GM23338 (cell line): ENCODE measurements around the gene CHIA. TPM values are rescaled to one million over a fixed set of nuclear protein-coding genes. Genes with fewer than 3 reads are reported as not detected.

Source experiments
- ATAC-seq: fragments of 200-7000 bp; cut with Tn5 transposase; 3 replicates; pipeline ENCODE4 v1.9.1; 2020
- DNase-seq: peaks from one replicate; pipeline ENCODE4 v3.0.0-alpha.2; 2015; ENCODE audit warnings: low spot score
- H2AFZ ChIP-seq: fragments of 200-600 bp; sonication (generic); 2 replicates; pipeline ENCODE4 v1.8.0; 2016; ENCODE audit warnings: antibody characterized with exemption, mild to moderate bottlenecking, moderate library complexity
- H3F3A ChIP-seq: fragments of 200-600 bp; sonication (generic); replicated peaks from 2 replicates; pipeline ENCODE4 v1.8.0; 2017; ENCODE audit warnings: antibody characterized with exemption, mixed run types, low read depth
- H3K27ac ChIP-seq: fragments of 200-600 bp; sonication (generic); 2 replicates; pipeline ENCODE4 v1.6.1; 2016; ENCODE audit warnings: low read depth
- H3K27me3 ChIP-seq: fragments of 200-600 bp; sonication (generic); 2 replicates; pipeline ENCODE4 v1.8.0; 2016; ENCODE audit warnings: mild to moderate bottlenecking, mixed run types, moderate library complexity; ENCODE audit not compliant: insufficient read depth
- H3K36me3 ChIP-seq: fragments of 200-600 bp; sonication (generic); 2 replicates; pipeline ENCODE4 v1.8.0; 2016; ENCODE audit warnings: mild to moderate bottlenecking; ENCODE audit not compliant: insufficient read depth
- H3K4me1 ChIP-seq: fragments of 200-600 bp; sonication (generic); 2 replicates; pipeline ENCODE4 v1.8.0; 2016; ENCODE audit warnings: mild to moderate bottlenecking, moderate library complexity; ENCODE audit not compliant: insufficient read depth
- H3K4me2 ChIP-seq: fragments of 200-600 bp; sonication (generic); 2 replicates; pipeline ENCODE4 v1.7.1; 2017; ENCODE audit warnings: mixed run types
- H3K4me3 ChIP-seq: fragments of 200-600 bp; sonication (generic); 2 replicates; pipeline ENCODE4 v1.6.1; 2016; ENCODE audit warnings: mixed run types
- H3K79me2 ChIP-seq: fragments of 200-600 bp; sonication (generic); replicated peaks from 2 replicates; pipeline ENCODE4 v1.8.0; 2017; ENCODE audit warnings: mild to moderate bottlenecking; ENCODE audit not compliant: insufficient read depth
- H3K9me2 ChIP-seq: fragments of 200-600 bp; sonication (generic); 2 replicates; pipeline ENCODE4 v1.8.0; 2017; ENCODE audit not compliant: insufficient read depth
- H4K20me1 ChIP-seq: fragments of 200-600 bp; sonication (generic); replicated peaks from 2 replicates; pipeline ENCODE4 v1.8.0; 2017; ENCODE audit warnings: mild to moderate bottlenecking; ENCODE audit not compliant: insufficient read depth
- H3K27ac Mint-ChIP-seq: 2 replicates; pipeline ENCODE4 v1.8.0; 2020; ENCODE audit warnings: inconsistent platforms, mild to moderate bottlenecking, moderate library complexity, mixed read lengths
- H3K27me3 Mint-ChIP-seq: 3 replicates; pipeline ENCODE4 v1.8.0; 2022; ENCODE audit warnings: low read depth, mild to moderate bottlenecking, moderate library complexity, mixed read lengths, inconsistent platforms; ENCODE audit not compliant: insufficient read depth, poor library complexity
- H3K36me3 Mint-ChIP-seq: 3 replicates; pipeline ENCODE4 v1.8.0; 2021; ENCODE audit warnings: low read depth, mild to moderate bottlenecking, inconsistent platforms, moderate library complexity, mixed read lengths
- H3K4me1 Mint-ChIP-seq: 3 replicates; pipeline ENCODE4 v1.8.0; 2020; ENCODE audit warnings: mild to moderate bottlenecking, inconsistent platforms, mixed read lengths
- H3K4me3 Mint-ChIP-seq: 3 replicates; pipeline ENCODE4 v1.8.0; 2021; ENCODE audit warnings: moderate library complexity, mild to moderate bottlenecking, inconsistent platforms, mixed read lengths
- H3K9me3 Mint-ChIP-seq: 3 replicates; pipeline ENCODE4 v1.8.0; 2020; ENCODE audit warnings: moderate library complexity, mild to moderate bottlenecking, inconsistent platforms, mixed read lengths
- CREB1 ChIP-seq: fragments of 250-450 bp; sonication (Bioruptor Pico); IDR thresholded peaks from 2 replicates; pipeline ENCODE4 v1.5.0; 2020; ENCODE audit warnings: low read depth, mild to moderate bottlenecking, moderate library complexity
- EZH2 ChIP-seq: fragments of 200-600 bp; sonication (generic); IDR thresholded peaks from one replicate; pipeline ENCODE4 v1.8.0; 2017; ENCODE audit warnings: antibody characterized with exemption, mild to moderate bottlenecking, low read depth; ENCODE audit not compliant: unreplicated experiment
- EZH2phosphoT487 ChIP-seq: fragments of 200-600 bp; sonication (generic); IDR thresholded peaks from one replicate; pipeline ENCODE4 v1.8.1; 2018; ENCODE audit warnings: antibody characterized with exemption; ENCODE audit not compliant: unreplicated experiment
- JUNB ChIP-seq: IDR thresholded peaks from one replicate; pipeline ENCODE4 v1.6.1; 2016; ENCODE audit warnings: antibody characterized with exemption; ENCODE audit not compliant: unreplicated experiment
- POLR2AphosphoS5 ChIP-seq: IDR thresholded peaks from 2 replicates; pipeline ENCODE4 v1.6.1; 2016; ENCODE audit warnings: antibody characterized with exemption, low read depth
- polyA plus RNA-seq: library from polyadenylated mRNA; unstranded; fragments of >200 nt; fragmentation: Nextera tagmentation; extraction: Ambion mirVana; gene quantifications from 2 replicates; pipeline ENCODE4 v1.2.1, GENCODE V29; 2016
- total RNA-seq: library from RNA; depleted of rRNA; stranded (reverse); fragments of >200 nt; shearing (Covaris generic); gene quantifications from 2 replicates; pipeline ENCODE4 v1.2.3, GENCODE V29; 2014
- TF ChIP-seq, protein P1 (sequence below): fragments of 250-450 bp; sonication (Bioruptor Pico); IDR thresholded peaks from 2 replicates; pipeline ENCODE4 v1.5.0; 2020; ENCODE audit warnings: mild to moderate bottlenecking, moderate library complexity
- TF ChIP-seq, protein P2 (sequence below), 2 experiments: fragments of 200-600 bp in 1 of 2; sonication (generic) in 1 of 2; conservative IDR thresholded peaks; 2 replicates each; pipeline versions ENCODE4 v1.5.1 to v1.6.1; 2016 to 2017; ENCODE audit warnings: antibody characterized with exemption in 2 of 2, low read depth in 2 of 2, mild to moderate bottlenecking in 2 of 2, moderate library complexity in 1 of 2
- TF ChIP-seq, protein P3 (sequence below): IDR thresholded peaks from 2 replicates; pipeline ENCODE4 v1.6.1; 2016; ENCODE audit warnings: antibody characterized with exemption

CHIA gene
- total and polyA plus RNA-seq, 2 experiments from 2014 or later, result not detected

DNA sequence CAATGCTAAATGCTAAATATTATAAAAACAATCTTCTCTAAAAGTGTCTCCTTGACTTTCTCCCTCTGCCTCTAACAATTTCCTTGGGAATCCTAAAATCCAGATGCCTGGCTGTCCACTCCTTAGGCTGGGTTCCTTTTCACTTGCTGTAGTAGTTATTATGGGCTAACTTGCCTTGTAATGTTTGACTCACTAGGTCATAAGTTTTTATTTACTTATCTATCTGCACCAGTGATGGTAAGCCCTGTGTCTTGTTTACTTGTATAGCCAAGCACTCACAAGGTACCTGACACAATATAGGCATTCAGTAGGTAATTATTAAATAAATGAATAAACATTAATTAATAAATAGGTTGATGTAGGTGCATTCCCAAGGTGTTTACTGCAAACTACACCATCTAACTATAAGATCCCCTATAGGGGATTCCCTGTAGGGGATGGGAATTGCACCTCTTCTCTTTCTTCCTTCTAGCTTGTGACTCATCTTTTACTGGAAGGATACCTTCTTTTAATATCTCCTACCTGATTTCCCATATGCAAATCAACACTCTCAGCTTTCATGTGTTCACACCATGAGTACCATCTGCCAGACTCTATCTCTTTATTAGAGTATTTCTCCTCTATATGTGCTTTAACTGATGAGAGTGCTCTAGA is 14.7 kb upstream of the CHIA start (continued):
- TF ChIP-seq, protein P1, sequence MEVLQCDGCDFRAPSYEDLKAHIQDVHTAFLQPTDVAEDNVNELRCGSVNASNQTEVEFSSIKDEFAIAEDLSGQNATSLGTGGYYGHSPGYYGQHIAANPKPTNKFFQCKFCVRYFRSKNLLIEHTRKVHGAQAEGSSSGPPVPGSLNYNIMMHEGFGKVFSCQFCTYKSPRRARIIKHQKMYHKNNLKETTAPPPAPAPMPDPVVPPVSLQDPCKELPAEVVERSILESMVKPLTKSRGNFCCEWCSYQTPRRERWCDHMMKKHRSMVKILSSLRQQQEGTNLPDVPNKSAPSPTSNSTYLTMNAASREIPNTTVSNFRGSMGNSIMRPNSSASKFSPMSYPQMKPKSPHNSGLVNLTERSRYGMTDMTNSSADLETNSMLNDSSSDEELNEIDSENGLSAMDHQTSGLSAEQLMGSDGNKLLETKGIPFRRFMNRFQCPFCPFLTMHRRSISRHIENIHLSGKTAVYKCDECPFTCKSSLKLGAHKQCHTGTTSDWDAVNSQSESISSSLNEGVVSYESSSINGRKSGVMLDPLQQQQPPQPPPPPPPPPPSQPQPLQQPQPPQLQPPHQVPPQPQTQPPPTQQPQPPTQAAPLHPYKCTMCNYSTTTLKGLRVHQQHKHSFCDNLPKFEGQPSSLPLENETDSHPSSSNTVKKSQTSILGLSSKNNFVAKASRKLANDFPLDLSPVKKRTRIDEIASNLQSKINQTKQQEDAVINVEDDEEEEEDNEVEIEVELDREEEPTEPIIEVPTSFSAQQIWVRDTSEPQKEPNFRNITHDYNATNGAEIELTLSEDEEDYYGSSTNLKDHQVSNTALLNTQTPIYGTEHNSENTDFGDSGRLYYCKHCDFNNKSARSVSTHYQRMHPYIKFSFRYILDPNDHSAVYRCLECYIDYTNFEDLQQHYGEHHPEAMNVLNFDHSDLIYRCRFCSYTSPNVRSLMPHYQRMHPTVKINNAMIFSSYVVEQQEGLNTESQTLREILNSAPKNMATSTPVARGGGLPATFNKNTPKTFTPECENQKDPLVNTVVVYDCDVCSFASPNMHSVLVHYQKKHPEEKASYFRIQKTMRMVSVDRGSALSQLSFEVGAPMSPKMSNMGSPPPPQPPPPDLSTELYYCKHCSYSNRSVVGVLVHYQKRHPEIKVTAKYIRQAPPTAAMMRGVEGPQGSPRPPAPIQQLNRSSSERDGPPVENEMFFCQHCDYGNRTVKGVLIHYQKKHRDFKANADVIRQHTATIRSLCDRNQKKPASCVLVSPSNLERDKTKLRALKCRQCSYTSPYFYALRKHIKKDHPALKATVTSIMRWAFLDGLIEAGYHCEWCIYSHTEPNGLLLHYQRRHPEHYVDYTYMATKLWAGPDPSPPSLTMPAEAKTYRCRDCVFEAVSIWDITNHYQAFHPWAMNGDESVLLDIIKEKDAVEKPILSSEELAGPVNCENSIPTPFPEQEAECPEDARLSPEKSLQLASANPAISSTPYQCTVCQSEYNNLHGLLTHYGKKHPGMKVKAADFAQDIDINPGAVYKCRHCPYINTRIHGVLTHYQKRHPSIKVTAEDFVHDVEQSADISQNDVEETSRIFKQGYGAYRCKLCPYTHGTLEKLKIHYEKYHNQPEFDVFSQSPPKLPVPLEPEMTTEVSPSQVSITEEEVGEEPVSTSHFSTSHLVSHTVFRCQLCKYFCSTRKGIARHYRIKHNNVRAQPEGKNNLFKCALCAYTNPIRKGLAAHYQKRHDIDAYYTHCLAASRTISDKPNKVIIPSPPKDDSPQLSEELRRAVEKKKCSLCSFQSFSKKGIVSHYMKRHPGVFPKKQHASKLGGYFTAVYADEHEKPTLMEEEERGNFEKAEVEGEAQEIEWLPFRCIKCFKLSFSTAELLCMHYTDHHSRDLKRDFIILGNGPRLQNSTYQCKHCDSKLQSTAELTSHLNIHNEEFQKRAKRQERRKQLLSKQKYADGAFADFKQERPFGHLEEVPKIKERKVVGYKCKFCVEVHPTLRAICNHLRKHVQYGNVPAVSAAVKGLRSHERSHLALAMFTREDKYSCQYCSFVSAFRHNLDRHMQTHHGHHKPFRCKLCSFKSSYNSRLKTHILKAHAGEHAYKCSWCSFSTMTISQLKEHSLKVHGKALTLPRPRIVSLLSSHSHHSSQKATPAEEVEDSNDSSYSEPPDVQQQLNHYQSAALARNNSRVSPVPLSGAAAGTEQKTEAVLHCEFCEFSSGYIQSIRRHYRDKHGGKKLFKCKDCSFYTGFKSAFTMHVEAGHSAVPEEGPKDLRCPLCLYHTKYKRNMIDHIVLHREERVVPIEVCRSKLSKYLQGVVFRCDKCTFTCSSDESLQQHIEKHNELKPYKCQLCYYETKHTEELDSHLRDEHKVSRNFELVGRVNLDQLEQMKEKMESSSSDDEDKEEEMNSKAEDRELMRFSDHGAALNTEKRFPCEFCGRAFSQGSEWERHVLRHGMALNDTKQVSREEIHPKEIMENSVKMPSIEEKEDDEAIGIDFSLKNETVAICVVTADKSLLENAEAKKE (CRISPR knock-in tag), result no peak

DNA sequence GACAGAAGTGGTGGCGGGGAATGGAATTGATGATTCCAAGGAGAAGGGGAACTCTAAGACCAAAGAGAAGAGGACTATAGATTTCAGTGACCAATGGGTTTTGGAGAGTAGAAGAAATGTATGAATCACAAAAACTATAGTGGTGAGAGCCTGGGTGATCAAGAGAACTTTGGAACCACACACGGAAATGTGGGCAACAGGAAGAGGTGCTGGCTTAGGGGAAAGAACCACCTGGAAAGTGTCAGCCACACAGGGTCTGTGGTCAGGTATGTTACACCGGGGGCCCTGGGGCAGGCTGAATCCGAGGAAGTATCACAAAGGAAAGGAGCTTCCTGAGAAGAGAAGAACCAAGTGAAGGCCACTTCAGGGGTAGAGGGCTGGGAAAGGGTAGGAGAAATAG is 11.5 kb upstream of the CHIA start:
- Mint-ChIP-seq H3K4me1 (no peaks in the 10 kb centered on the region; the same call in 2 of the 3 replicates), H3K9me3 (no peaks in the 10 kb centered on the region), H3K36me3 (no peaks in the 10 kb centered on the region), H3K4me3 (no peak overlapping the region), H3K27ac (no peak overlapping the region), H3K27me3 (peaks cover 4% of the 10 kb centered on the region)
- H3K4me3 ChIP-seq, result no peak overlapping the region
- H4K20me1 ChIP-seq, result no peaks in the 10 kb centered on the region
- no peak for TF ChIP-seq JUNB
- TF ChIP-seq EZH2phosphoT487, result no peak
- TF ChIP-seq, protein P2, sequence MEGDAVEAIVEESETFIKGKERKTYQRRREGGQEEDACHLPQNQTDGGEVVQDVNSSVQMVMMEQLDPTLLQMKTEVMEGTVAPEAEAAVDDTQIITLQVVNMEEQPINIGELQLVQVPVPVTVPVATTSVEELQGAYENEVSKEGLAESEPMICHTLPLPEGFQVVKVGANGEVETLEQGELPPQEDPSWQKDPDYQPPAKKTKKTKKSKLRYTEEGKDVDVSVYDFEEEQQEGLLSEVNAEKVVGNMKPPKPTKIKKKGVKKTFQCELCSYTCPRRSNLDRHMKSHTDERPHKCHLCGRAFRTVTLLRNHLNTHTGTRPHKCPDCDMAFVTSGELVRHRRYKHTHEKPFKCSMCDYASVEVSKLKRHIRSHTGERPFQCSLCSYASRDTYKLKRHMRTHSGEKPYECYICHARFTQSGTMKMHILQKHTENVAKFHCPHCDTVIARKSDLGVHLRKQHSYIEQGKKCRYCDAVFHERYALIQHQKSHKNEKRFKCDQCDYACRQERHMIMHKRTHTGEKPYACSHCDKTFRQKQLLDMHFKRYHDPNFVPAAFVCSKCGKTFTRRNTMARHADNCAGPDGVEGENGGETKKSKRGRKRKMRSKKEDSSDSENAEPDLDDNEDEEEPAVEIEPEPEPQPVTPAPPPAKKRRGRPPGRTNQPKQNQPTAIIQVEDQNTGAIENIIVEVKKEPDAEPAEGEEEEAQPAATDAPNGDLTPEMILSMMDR (conservative IDR thresholded peaks at IDR 0.05; ENCODE audit: low read depth in 2 of 2), result no peak
- TF ChIP-seq POLR2AphosphoS5, result no peak
- no peak for TF ChIP-seq CREB1
- TF ChIP-seq EZH2, result no peak
- TF ChIP-seq, protein P3, sequence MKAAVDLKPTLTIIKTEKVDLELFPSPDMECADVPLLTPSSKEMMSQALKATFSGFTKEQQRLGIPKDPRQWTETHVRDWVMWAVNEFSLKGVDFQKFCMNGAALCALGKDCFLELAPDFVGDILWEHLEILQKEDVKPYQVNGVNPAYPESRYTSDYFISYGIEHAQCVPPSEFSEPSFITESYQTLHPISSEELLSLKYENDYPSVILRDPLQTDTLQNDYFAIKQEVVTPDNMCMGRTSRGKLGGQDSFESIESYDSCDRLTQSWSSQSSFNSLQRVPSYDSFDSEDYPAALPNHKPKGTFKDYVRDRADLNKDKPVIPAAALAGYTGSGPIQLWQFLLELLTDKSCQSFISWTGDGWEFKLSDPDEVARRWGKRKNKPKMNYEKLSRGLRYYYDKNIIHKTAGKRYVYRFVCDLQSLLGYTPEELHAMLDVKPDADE, result no peak
- H3K9me2 ChIP-seq, result peaks cover 10% of the 10 kb centered on the region; the same call in 1 of the 2 replicates
- DNase-seq (no peak), ATAC-seq (no peak)
- no peak overlapping the region for H3K4me2 ChIP-seq
- H3K79me2 ChIP-seq, result no peaks in the 10 kb centered on the region
- H3K27me3 ChIP-seq, result no peaks in the 10 kb centered on the region
- no peaks in the 10 kb centered on the region for H3K36me3 ChIP-seq
- H3K27ac ChIP-seq, result no peak overlapping the region
- no peak overlapping the region for H2AFZ ChIP-seq
- H3K4me1 ChIP-seq, result no peaks in the 10 kb centered on the region
- no peaks in the 10 kb centered on the region for H3F3A ChIP-seq
